Measurements from ENCODE around the gene TEK.

Gene TEK

GRCh38 chr9:27154908-27155307 lies 45.9 kb downstream of the TEK start:
- H3K27me3 ChIP-seq (ENCODE audit: insufficient read depth, poor library complexity, severe bottlenecking): no peaks in the 10 kb centered on the region
- no peak overlapping the region for H3K4me3 ChIP-seq (replicated peaks; ENCODE audit: insufficient read depth, low read length)
- no peak overlapping the region for H3K27ac ChIP-seq (replicated peaks)
- DNase-seq (ENCODE audit: low read depth in 1 of 2, low spot score in 1 of 2): no peak
- TF ChIP-seq, protein P1, sequence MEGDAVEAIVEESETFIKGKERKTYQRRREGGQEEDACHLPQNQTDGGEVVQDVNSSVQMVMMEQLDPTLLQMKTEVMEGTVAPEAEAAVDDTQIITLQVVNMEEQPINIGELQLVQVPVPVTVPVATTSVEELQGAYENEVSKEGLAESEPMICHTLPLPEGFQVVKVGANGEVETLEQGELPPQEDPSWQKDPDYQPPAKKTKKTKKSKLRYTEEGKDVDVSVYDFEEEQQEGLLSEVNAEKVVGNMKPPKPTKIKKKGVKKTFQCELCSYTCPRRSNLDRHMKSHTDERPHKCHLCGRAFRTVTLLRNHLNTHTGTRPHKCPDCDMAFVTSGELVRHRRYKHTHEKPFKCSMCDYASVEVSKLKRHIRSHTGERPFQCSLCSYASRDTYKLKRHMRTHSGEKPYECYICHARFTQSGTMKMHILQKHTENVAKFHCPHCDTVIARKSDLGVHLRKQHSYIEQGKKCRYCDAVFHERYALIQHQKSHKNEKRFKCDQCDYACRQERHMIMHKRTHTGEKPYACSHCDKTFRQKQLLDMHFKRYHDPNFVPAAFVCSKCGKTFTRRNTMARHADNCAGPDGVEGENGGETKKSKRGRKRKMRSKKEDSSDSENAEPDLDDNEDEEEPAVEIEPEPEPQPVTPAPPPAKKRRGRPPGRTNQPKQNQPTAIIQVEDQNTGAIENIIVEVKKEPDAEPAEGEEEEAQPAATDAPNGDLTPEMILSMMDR (IDR thresholded peaks at IDR 0.05; ENCODE audit: insufficient read depth, low read length): no peak
- TF ChIP-seq REST (IDR thresholded peaks at IDR 0.05; ENCODE audit: insufficient replicate concordance, low read depth): no peak
- TF ChIP-seq SPI1 (IDR thresholded peaks at IDR 0.05; ENCODE audit: borderline replicate concordance, low read depth): no peak
- TF ChIP-seq POLR2AphosphoS5 (IDR thresholded peaks at IDR 0.05; ENCODE audit: low read depth): no peak
- TF ChIP-seq GABPA (IDR thresholded peaks at IDR 0.05; ENCODE audit: low read depth): no peak

GRCh38 chr9:27157097-27157496 lies 48.1 kb downstream of the TEK start:
- Histone ChIP-seq H3K27ac (replicated peaks) (no peak overlapping the region), H3K4me3 (replicated peaks; ENCODE audit: insufficient read depth, low read length) (no peak overlapping the region), H3K27me3 (ENCODE audit: insufficient read depth, poor library complexity, severe bottlenecking) (no peaks in the 10 kb centered on the region)
- TF ChIP-seq SPI1 (IDR thresholded peaks at IDR 0.05; ENCODE audit: borderline replicate concordance, low read depth) (no peak), REST (IDR thresholded peaks at IDR 0.05; ENCODE audit: insufficient replicate concordance, low read depth) (no peak), GABPA (IDR thresholded peaks at IDR 0.05; ENCODE audit: low read depth) (no peak), POLR2AphosphoS5 (IDR thresholded peaks at IDR 0.05; ENCODE audit: low read depth) (no peak)
- TF ChIP-seq, protein P1 (IDR thresholded peaks at IDR 0.05; ENCODE audit: insufficient read depth, low read length): no peak
- no peak for DNase-seq (ENCODE audit: low read depth in 1 of 2, low spot score in 1 of 2)

DNA sequence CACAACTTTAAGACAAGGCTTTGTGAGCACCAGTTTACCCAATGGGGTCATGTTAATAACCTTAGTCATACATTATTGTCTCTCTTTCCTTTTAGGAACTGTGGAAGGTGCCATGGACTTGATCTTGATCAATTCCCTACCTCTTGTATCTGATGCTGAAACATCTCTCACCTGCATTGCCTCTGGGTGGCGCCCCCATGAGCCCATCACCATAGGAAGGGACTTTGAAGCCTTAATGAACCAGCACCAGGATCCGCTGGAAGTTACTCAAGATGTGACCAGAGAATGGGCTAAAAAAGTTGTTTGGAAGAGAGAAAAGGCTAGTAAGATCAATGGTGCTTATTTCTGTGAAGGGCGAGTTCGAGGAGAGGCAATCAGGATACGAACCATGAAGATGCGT lies 48.7 kb downstream of the TEK start:
- TF ChIP-seq, protein P1 (IDR thresholded peaks at IDR 0.05; ENCODE audit: insufficient read depth, low read length): no peak
- TF ChIP-seq REST (IDR thresholded peaks at IDR 0.05; ENCODE audit: insufficient replicate concordance, low read depth) (no peak), POLR2AphosphoS5 (IDR thresholded peaks at IDR 0.05; ENCODE audit: low read depth) (no peak), SPI1 (IDR thresholded peaks at IDR 0.05; ENCODE audit: borderline replicate concordance, low read depth) (no peak), GABPA (IDR thresholded peaks at IDR 0.05; ENCODE audit: low read depth) (no peak)
- H3K27me3 ChIP-seq (ENCODE audit: insufficient read depth, poor library complexity, severe bottlenecking): no peaks in the 10 kb centered on the region
- no peak overlapping the region for H3K27ac ChIP-seq (replicated peaks)
- H3K4me3 ChIP-seq (replicated peaks; ENCODE audit: insufficient read depth, low read length): no peak overlapping the region
- no peak for DNase-seq (ENCODE audit: low read depth in 1 of 2, low spot score in 1 of 2)
